Prostate gland (tissue), 2 donors: Measurements from ENCODE around the gene ARHGAP4.

Experiments used
- CTCF ChIP-seq, 4 experiments: fragments of 200-600 bp in 2 of 4; fragments of 450-650 bp in 2 of 4; sonication (generic) in 2 of 4; IDR thresholded peaks; 1 replicate in 3 of 4; 2 replicates in 1 of 4; pipeline ENCODE4 v1.5.1; 2016 to 2019; ENCODE audit warnings: antibody characterized with exemption in 4 of 4, mild to moderate bottlenecking in 2 of 4, moderate library complexity in 2 of 4
- POLR2A ChIP-seq: fragments of 450-650 bp; IDR thresholded peaks from one replicate; pipeline ENCODE4 v1.6.1; 2016; ENCODE audit warnings: antibody characterized with exemption, mild to moderate bottlenecking

- no peak for TF ChIP-seq CTCF (IDR thresholded peaks at IDR 0.05)
- no peak for TF ChIP-seq POLR2A
Observed at GRCh38 chrX:153908219-153908860, 17.7 kb downstream of the ARHGAP4 start.
